Loucy (cell line): ENCODE data around the gene ANK3.

ENCODE experiments used
- EZH2phosphoT487 ChIP-seq: fragments of 200-600 bp; IDR thresholded peaks from 2 replicates; pipeline ENCODE4 v1.6.1; 2018; ENCODE audit warnings: antibody characterized with exemption, mild to moderate bottlenecking, moderate library complexity, borderline replicate concordance
- TF ChIP-seq, protein P1 (sequence below): fragments of 200-600 bp; sonication (generic); conservative IDR thresholded peaks from 2 replicates; pipeline ENCODE4 v1.5.1; 2014; ENCODE audit warnings: mild to moderate bottlenecking, antibody characterized with exemption, low read length

DNA sequence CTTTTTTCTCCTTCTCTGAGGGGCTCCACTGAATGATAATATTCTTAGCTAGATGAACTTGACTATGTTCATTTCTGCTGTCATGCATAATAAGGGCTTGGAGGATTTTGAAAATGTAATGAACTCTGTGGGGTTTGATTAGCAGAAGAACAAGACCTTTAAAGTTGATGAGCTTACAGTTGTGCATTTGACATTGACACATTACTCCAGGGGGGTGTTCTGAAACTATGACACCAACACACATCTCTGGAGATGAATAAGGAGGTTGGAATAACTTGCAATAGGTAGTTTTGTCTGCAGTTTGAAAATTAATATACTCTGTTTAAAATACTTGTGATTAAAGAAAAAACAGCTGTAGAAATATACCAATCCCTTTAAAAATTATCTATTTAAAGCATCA, 80.3 kb downstream of the ANK3 start:
- TF ChIP-seq, protein P1, sequence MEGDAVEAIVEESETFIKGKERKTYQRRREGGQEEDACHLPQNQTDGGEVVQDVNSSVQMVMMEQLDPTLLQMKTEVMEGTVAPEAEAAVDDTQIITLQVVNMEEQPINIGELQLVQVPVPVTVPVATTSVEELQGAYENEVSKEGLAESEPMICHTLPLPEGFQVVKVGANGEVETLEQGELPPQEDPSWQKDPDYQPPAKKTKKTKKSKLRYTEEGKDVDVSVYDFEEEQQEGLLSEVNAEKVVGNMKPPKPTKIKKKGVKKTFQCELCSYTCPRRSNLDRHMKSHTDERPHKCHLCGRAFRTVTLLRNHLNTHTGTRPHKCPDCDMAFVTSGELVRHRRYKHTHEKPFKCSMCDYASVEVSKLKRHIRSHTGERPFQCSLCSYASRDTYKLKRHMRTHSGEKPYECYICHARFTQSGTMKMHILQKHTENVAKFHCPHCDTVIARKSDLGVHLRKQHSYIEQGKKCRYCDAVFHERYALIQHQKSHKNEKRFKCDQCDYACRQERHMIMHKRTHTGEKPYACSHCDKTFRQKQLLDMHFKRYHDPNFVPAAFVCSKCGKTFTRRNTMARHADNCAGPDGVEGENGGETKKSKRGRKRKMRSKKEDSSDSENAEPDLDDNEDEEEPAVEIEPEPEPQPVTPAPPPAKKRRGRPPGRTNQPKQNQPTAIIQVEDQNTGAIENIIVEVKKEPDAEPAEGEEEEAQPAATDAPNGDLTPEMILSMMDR = no peak
- TF ChIP-seq EZH2phosphoT487 = no peak
